ENCODE results near the gene TTLL5. TPM values are rescaled to one million over a fixed set of nuclear protein-coding genes. Genes with fewer than 3 reads are reported as not detected.

The TTLL5 gene
- total RNA-seq, 4 donors from 2014 or later, result 36.3 to 61.8 (median 36.7) TPM

DNA sequence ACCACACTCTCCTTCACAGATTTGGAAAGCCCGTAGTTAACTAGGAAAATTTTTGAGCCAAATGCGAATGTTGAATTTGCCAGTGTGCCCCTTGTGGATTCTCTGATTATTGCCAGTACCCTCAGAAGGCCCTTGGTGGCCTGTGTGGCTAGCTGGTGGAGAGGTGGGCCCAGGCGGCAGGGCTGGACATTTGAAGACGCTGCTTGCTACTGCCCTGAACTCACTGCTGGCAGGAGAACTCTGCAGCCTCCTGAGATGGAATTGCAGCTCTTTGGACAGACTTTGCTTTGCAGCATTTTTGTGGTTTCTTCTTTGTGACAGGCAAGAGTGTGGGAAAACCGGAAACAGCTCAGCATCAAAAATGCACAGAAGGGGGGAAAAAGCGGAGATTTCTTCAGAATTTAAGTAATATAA is 223.2 kb downstream of the TTLL5 start:
- Histone ChIP-seq H3K9me3 (no peaks in the 10 kb centered on the region), H3K27me3 (no peaks in the 10 kb centered on the region), H3K27ac (peak overlapping the region in 1 of 4 donors; percentile 20), H3K36me3 (peaks cover 0 to 10% (median 0%) of the 10 kb centered on the region in 3 donors), H3K4me1 (peaks cover 0 to 26% (median 9%) of the 10 kb centered on the region in 4 donors), H3K4me3 (no peak overlapping the region)
- no peak for DNase-seq (ENCODE audit: low spot score in 2 of 2)
- no peak for TF ChIP-seq POLR2A (IDR thresholded peaks at IDR 0.05)
- no peak for TF ChIP-seq EP300 (IDR thresholded peaks at IDR 0.05)
- TF ChIP-seq, protein P1, sequence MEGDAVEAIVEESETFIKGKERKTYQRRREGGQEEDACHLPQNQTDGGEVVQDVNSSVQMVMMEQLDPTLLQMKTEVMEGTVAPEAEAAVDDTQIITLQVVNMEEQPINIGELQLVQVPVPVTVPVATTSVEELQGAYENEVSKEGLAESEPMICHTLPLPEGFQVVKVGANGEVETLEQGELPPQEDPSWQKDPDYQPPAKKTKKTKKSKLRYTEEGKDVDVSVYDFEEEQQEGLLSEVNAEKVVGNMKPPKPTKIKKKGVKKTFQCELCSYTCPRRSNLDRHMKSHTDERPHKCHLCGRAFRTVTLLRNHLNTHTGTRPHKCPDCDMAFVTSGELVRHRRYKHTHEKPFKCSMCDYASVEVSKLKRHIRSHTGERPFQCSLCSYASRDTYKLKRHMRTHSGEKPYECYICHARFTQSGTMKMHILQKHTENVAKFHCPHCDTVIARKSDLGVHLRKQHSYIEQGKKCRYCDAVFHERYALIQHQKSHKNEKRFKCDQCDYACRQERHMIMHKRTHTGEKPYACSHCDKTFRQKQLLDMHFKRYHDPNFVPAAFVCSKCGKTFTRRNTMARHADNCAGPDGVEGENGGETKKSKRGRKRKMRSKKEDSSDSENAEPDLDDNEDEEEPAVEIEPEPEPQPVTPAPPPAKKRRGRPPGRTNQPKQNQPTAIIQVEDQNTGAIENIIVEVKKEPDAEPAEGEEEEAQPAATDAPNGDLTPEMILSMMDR (IDR thresholded peaks at IDR 0.05), result no peak
- 64 to 67% methylated on average over 6 of the region's 6 CpGs for WGBS, 2 donors

DNA sequence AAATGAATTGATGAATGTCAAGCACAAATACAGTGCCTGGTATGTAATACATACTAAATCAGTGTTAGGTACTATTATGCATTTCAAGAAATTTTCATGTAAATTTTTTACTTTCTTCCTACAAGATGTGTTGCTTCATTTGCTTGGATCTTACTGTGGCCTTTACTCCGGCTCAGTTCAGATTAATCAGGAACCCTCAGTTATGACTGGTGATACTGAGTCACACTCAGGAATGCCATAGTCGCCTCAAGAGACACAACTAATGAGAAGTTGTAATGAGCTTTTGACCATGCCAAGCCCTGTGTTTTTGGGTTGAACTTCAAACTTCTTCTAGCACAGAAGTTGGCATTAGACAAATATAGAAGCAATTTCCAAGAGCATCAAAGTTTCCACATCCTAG is 224.8 kb downstream of the TTLL5 start:
- peak overlapping the region in 2 of 4 donors; percentile 58 to 64 for H3K27ac ChIP-seq
- DNase-seq (ENCODE audit: low spot score in 2 of 2), result no peak
- 53 to 56% methylated on average over 2 of the region's 2 CpGs for WGBS, 2 donors

DNA sequence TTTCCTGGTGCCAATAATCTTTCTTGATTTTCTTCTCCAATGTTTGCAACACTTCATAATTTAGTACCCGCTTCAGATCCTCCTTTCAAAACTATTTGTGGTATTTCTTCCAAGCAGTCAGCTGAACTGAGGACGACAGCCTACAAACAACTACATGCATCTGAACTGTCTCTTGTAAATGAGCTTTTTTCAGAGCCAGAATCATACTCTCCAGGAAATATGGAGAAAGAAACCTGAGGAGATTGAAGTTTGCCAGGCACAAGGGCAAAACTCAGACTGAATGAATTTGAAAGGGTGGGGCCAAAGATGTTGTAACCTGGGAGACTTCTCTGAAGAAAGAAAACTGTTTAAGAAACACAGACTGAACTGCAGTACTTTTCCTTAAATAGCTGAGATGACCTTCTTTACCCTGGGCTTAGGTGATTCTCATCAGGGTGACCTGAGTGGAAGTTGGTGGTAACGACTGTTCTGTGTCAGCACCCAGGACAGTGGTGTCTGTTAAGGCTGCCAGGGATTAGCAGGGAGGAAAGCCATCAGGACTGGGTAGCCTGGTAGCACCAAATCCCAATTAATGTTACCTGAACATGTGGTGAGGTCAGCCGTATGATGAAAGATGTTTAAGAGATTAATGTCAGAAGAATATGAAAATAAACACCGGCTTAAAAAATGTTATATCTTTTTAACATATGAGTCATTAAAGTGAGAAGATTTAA is 225.7 kb downstream of the TTLL5 start:
- no peak for DNase-seq (ENCODE audit: low spot score in 2 of 2)
- Histone ChIP-seq H3K27me3 (no peaks in the 10 kb centered on the region), H3K36me3 (peaks cover 0 to 15% (median 0%) of the 10 kb centered on the region in 3 donors), H3K4me3 (no peak overlapping the region), H3K9me3 (no peaks in the 10 kb centered on the region), H3K4me1 (peaks cover 0 to 26% (median 9%) of the 10 kb centered on the region in 4 donors), H3K27ac (peak overlapping the region in 2 of 4 donors; percentile 58 to 63)
- 65 to 68% methylated on average over 5 of the region's 5 CpGs for WGBS, 2 donors
- TF ChIP-seq POLR2A (IDR thresholded peaks at IDR 0.05), result no peak

More for the DNA sequence above, 224.8 kb downstream of the TTLL5 start:
- H3K36me3 ChIP-seq, result peaks cover 0 to 12% (median 0%) of the 10 kb centered on the region in 3 donors
- H3K9me3 ChIP-seq, result no peaks in the 10 kb centered on the region
- H3K4me3 ChIP-seq, result no peak overlapping the region
- H3K27me3 ChIP-seq, result no peaks in the 10 kb centered on the region
- H3K4me1 ChIP-seq, result peaks cover 0 to 26% (median 9%) of the 10 kb centered on the region in 4 donors
- no peak for TF ChIP-seq EP300 (IDR thresholded peaks at IDR 0.05)
- TF ChIP-seq POLR2A (IDR thresholded peaks at IDR 0.05), result no peak
- TF ChIP-seq, protein P1 (IDR thresholded peaks at IDR 0.05), result no peak

DNA sequence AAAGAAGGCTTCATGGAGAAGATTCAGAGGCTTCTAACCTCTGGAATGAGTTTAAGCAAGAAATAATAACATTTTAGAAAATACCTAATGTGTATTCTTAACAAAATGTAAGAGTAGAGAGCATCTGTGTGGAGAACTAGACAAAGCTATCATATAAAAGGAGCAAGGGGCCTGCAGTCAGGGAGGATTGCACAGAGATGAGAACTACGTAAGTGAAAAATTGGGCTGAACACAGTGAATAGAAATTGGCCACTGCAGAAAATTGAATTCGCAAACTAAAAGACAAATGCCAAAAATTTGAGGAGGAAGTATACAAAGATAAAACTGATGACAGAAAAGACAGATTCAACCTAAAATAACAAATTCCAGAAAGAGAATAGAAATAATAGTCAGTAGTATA is 227.9 kb downstream of the TTLL5 start:
- DNase-seq (ENCODE audit: low spot score in 2 of 2), result no peak
- 84 to 90% methylated on average over 2 of the region's 2 CpGs for WGBS, 2 donors
- H3K27ac ChIP-seq, result no peak overlapping the region
- no peak for TF ChIP-seq EP300 (IDR thresholded peaks at IDR 0.05)
- TF ChIP-seq POLR2A (IDR thresholded peaks at IDR 0.05), result no peak
- TF ChIP-seq, protein P1 (IDR thresholded peaks at IDR 0.05), result no peak
- H3K9me3 ChIP-seq, result no peaks in the 10 kb centered on the region
- H3K36me3 ChIP-seq, result peaks cover 0 to 11% (median 0%) of the 10 kb centered on the region in 3 donors
- H3K27me3 ChIP-seq, result no peaks in the 10 kb centered on the region
- peaks cover 0 to 22% (median 7%) of the 10 kb centered on the region in 4 donors for H3K4me1 ChIP-seq
- H3K4me3 ChIP-seq, result no peak overlapping the region

DNA sequence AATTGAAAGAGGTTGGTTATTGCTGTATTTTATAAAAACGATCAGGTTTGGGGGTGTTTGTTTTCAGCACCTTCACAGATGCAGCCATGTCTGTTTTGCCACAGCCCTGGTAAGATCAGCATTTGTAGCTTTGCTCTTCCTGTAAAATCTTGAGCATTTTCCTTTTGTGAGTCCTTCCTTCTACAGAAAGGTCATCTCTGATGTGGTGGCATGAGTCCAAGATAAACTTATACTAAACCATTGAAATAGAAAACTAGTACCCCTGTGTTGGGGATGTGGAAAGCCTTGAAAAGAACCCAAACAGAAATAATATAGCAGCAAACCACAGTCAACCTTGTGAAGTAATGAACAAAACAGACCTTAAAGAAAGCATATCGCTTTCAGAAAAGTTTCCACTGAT is 235.3 kb downstream of the TTLL5 start:
- H3K9me3 ChIP-seq, result no peaks in the 10 kb centered on the region
- peaks cover 0 to 3% (median 0%) of the 10 kb centered on the region in 3 donors for H3K36me3 ChIP-seq
- H3K4me1 ChIP-seq, result peaks cover 0 to 4% (median 0%) of the 10 kb centered on the region in 4 donors
- no peak overlapping the region for H3K27ac ChIP-seq
- 58 to 60% methylated on average over 2 of the region's 2 CpGs for WGBS, 2 donors
- H3K4me3 ChIP-seq, result no peak overlapping the region
- no peak for DNase-seq (ENCODE audit: low spot score in 2 of 2)
- no peaks in the 10 kb centered on the region for H3K27me3 ChIP-seq
- TF ChIP-seq, protein P1 (IDR thresholded peaks at IDR 0.05), result no peak
- TF ChIP-seq POLR2A (IDR thresholded peaks at IDR 0.05), result no peak
- no peak for TF ChIP-seq EP300 (IDR thresholded peaks at IDR 0.05)

Measured in tibial nerve (tissue), 4 donors.